ENCODE data around the gene CLTC.

DNA sequence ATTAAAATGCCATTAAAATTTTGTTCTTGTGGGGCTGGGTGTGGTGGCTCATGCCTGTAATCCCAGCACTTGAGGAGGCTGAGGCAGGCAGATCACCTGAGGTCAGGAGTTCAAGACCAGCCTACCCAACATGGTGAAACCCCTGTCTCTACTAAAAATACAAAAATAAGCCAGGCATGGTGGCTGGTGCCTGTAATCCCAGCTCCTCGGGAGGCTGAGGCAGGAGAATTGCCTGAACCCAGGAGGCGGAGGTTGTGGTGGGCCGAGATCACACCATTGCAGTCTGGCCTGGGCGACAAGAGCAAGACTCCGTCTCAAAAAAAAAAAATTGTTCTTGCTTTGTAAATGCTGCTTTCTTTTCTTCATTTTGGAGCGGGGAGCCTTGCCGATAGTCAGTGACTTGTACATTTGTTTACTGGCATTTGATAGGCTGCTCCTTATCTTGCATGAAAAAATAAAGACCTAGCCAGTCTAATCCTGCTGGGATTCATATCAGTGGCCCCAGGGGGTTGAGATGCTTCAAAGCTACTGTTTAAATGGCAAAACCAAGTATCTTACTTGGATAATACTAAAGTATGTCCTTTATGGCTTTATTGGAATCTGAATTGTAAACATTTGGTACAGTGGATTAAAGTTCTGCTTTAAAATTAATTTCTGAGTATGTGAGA, 3.3 kb upstream of the CLTC start:
- TF ChIP-seq, protein P1, sequence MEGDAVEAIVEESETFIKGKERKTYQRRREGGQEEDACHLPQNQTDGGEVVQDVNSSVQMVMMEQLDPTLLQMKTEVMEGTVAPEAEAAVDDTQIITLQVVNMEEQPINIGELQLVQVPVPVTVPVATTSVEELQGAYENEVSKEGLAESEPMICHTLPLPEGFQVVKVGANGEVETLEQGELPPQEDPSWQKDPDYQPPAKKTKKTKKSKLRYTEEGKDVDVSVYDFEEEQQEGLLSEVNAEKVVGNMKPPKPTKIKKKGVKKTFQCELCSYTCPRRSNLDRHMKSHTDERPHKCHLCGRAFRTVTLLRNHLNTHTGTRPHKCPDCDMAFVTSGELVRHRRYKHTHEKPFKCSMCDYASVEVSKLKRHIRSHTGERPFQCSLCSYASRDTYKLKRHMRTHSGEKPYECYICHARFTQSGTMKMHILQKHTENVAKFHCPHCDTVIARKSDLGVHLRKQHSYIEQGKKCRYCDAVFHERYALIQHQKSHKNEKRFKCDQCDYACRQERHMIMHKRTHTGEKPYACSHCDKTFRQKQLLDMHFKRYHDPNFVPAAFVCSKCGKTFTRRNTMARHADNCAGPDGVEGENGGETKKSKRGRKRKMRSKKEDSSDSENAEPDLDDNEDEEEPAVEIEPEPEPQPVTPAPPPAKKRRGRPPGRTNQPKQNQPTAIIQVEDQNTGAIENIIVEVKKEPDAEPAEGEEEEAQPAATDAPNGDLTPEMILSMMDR (conservative IDR thresholded peaks at IDR 0.05; ENCODE audit: low read depth, low read length): no peak
- no peak for TF ChIP-seq EZH2 (IDR thresholded peaks at IDR 0.05; ENCODE audit: low read length, unreplicated experiment)

Measured in PC-3 (cell line).